NCI-H1105 (cell line): Measurements from ENCODE around the gene ADGRL1.

ENCODE experiments used
- DNase-seq: peaks from one replicate; lab custom pipeline; 2025; lab: John Stamatoyannopoulos, UW

Gene ADGRL1

GRCh38 chr19:14112051-14112808, 93.7 kb downstream of the ADGRL1 start:
- no peak for DNase-seq

- DNase-seq = no peak
Observed at GRCh38 chr19:14111486-14111885, 94.5 kb downstream of the ADGRL1 start.

GRCh38 chr19:14110650-14111049, 95.3 kb downstream of the ADGRL1 start:
- DNase-seq = no peak

- DNase-seq = no peak
Observed at GRCh38 chr19:14107581-14108461, 98.1 kb downstream of the ADGRL1 start.

GRCh38 chr19:14106840-14107239, 99.1 kb downstream of the ADGRL1 start:
- DNase-seq = no peak

GRCh38 chr19:14105680-14106079, 100.3 kb downstream of the ADGRL1 start:
- no peak for DNase-seq

- no peak for DNase-seq
Observed at GRCh38 chr19:14103310-14103709, 102.7 kb downstream of the ADGRL1 start.

- DNase-seq = no peak
Observed at GRCh38 chr19:14102756-14103155, 103.2 kb downstream of the ADGRL1 start.

GRCh38 chr19:14102102-14102696, 103.8 kb downstream of the ADGRL1 start:
- no peak for DNase-seq

GRCh38 chr19:14101003-14101545, 104.9 kb downstream of the ADGRL1 start:
- DNase-seq = no peak
